GM23338 (cell line): ENCODE data around the gene TBRG4.

Source experiments
- CTCF ChIP-seq, 2 experiments: fragments of 200-600 bp in 1 of 2; sonication (generic) in 1 of 2; conservative IDR thresholded peaks; 2 replicates each; pipeline versions ENCODE4 v1.5.1 to v1.6.1; 2016 to 2017; ENCODE audit warnings: antibody characterized with exemption in 2 of 2, low read depth in 2 of 2, mild to moderate bottlenecking in 2 of 2, moderate library complexity in 1 of 2
- ETS1 ChIP-seq: IDR thresholded peaks from 2 replicates; pipeline ENCODE4 v1.6.1; 2016; ENCODE audit warnings: antibody characterized with exemption
- EZH2 ChIP-seq: fragments of 200-600 bp; sonication (generic); IDR thresholded peaks from one replicate; pipeline ENCODE4 v1.8.0; 2017; ENCODE audit warnings: antibody characterized with exemption, mild to moderate bottlenecking, low read depth; ENCODE audit not compliant: unreplicated experiment
- EZH2phosphoT487 ChIP-seq: fragments of 200-600 bp; sonication (generic); IDR thresholded peaks from one replicate; pipeline ENCODE4 v1.8.1; 2018; ENCODE audit warnings: antibody characterized with exemption; ENCODE audit not compliant: unreplicated experiment
- JUNB ChIP-seq: IDR thresholded peaks from one replicate; pipeline ENCODE4 v1.6.1; 2016; ENCODE audit warnings: antibody characterized with exemption; ENCODE audit not compliant: unreplicated experiment
- NANOG ChIP-seq: IDR thresholded peaks from 2 replicates; pipeline ENCODE4 v1.6.1; 2016; ENCODE audit warnings: antibody characterized with exemption, borderline replicate concordance
- POLR2AphosphoS5 ChIP-seq: IDR thresholded peaks from 2 replicates; pipeline ENCODE4 v1.6.1; 2016; ENCODE audit warnings: antibody characterized with exemption, low read depth
- STAT1 ChIP-seq: IDR thresholded peaks from one replicate; pipeline ENCODE4 v1.6.1; 2016; ENCODE audit warnings: antibody characterized with exemption; ENCODE audit not compliant: unreplicated experiment
- ZNF114 ChIP-seq: fragments of 250-450 bp; sonication (Bioruptor Pico); IDR thresholded peaks from 2 replicates; pipeline ENCODE4 v1.5.0; 2020; ENCODE audit warnings: mild to moderate bottlenecking, moderate library complexity
- ZNF331 ChIP-seq: fragments of 250-450 bp; sonication (Bioruptor Pico); IDR thresholded peaks from 2 replicates; pipeline ENCODE4 v1.5.0; 2020; ENCODE audit warnings: low read depth, mild to moderate bottlenecking, moderate library complexity
- ZNF462 ChIP-seq: fragments of 250-450 bp; sonication (Bioruptor Pico); IDR thresholded peaks from 2 replicates; pipeline ENCODE4 v1.5.0; 2020; ENCODE audit warnings: mild to moderate bottlenecking, moderate library complexity
- TF ChIP-seq, protein P1 (sequence below): IDR thresholded peaks from one replicate; pipeline ENCODE4 v1.6.1; 2018; ENCODE audit warnings: antibody characterized with exemption; ENCODE audit not compliant: unreplicated experiment

DNA sequence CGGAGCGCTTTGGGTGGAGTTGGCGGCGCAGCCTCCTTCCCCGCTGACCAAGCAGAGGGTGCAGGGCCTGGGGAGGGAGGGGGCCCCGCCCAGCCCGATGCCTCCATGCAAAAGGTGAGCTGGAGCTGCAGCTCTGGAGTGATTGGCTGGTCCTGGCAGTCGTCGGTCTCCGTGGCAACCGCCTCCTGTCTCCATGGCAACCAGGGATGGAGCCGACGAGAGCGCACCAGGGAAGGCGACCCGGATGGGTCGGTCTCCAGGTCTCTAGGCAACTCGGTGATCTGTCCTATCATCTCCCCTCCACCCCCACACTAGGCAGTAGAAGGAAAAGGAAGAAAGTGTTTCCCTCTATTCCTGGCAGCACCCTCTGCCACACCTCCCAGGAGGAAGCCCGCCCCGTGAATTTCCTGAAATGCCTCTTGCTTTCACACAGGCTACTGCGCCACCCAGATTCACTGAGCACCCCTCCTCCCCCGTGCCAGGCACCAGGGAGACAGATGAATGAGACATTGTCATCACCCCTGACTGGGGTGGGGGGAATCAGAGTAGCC, 22.1 kb downstream of the TBRG4 start:
- no peak for TF ChIP-seq CTCF (conservative IDR thresholded peaks at IDR 0.05; ENCODE audit: low read depth in 2 of 2)
- no peak for TF ChIP-seq POLR2AphosphoS5
- no peak for TF ChIP-seq EZH2phosphoT487
- TF ChIP-seq, protein P1, sequence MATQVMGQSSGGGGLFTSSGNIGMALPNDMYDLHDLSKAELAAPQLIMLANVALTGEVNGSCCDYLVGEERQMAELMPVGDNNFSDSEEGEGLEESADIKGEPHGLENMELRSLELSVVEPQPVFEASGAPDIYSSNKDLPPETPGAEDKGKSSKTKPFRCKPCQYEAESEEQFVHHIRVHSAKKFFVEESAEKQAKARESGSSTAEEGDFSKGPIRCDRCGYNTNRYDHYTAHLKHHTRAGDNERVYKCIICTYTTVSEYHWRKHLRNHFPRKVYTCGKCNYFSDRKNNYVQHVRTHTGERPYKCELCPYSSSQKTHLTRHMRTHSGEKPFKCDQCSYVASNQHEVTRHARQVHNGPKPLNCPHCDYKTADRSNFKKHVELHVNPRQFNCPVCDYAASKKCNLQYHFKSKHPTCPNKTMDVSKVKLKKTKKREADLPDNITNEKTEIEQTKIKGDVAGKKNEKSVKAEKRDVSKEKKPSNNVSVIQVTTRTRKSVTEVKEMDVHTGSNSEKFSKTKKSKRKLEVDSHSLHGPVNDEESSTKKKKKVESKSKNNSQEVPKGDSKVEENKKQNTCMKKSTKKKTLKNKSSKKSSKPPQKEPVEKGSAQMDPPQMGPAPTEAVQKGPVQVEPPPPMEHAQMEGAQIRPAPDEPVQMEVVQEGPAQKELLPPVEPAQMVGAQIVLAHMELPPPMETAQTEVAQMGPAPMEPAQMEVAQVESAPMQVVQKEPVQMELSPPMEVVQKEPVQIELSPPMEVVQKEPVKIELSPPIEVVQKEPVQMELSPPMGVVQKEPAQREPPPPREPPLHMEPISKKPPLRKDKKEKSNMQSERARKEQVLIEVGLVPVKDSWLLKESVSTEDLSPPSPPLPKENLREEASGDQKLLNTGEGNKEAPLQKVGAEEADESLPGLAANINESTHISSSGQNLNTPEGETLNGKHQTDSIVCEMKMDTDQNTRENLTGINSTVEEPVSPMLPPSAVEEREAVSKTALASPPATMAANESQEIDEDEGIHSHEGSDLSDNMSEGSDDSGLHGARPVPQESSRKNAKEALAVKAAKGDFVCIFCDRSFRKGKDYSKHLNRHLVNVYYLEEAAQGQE = no peak
- no peak for TF ChIP-seq STAT1
- no peak for TF ChIP-seq ZNF114 (CRISPR knock-in tag)
- TF ChIP-seq EZH2 = no peak
- TF ChIP-seq ETS1 = no peak
- TF ChIP-seq NANOG = no peak
- no peak for TF ChIP-seq JUNB
- TF ChIP-seq ZNF331 = no peak
- TF ChIP-seq ZNF462 (CRISPR knock-in tag) = no peak
